ENCODE data around the gene TRPM8.

GRCh38 chr2:234019896-234020295, 102.7 kb downstream of the TRPM8 start:
- TF ChIP-seq, protein P1, sequence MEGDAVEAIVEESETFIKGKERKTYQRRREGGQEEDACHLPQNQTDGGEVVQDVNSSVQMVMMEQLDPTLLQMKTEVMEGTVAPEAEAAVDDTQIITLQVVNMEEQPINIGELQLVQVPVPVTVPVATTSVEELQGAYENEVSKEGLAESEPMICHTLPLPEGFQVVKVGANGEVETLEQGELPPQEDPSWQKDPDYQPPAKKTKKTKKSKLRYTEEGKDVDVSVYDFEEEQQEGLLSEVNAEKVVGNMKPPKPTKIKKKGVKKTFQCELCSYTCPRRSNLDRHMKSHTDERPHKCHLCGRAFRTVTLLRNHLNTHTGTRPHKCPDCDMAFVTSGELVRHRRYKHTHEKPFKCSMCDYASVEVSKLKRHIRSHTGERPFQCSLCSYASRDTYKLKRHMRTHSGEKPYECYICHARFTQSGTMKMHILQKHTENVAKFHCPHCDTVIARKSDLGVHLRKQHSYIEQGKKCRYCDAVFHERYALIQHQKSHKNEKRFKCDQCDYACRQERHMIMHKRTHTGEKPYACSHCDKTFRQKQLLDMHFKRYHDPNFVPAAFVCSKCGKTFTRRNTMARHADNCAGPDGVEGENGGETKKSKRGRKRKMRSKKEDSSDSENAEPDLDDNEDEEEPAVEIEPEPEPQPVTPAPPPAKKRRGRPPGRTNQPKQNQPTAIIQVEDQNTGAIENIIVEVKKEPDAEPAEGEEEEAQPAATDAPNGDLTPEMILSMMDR (IDR thresholded peaks at IDR 0.05; ENCODE audit: poor library complexity) = no peak
- TF ChIP-seq EZH2 (IDR thresholded peaks at IDR 0.05; ENCODE audit: borderline replicate concordance) = no peak
